Testis (tissue), 2 donors: Measurements from ENCODE around the gene CAPS2.

ENCODE experiments used
- CTCF ChIP-seq, 3 experiments: fragments of 450-650 bp in 2 of 3; fragments of 200-600 bp in 1 of 3; sonication (generic) in 1 of 3; IDR thresholded peaks; one replicate each; pipeline ENCODE4 v1.5.1; 2016 to 2019; ENCODE audit warnings: antibody characterized with exemption in 3 of 3, mild to moderate bottlenecking in 2 of 3, moderate library complexity in 1 of 3
- POLR2A ChIP-seq: fragments of 450-650 bp; IDR thresholded peaks from one replicate; pipeline ENCODE4 v1.6.1; 2017; ENCODE audit warnings: antibody characterized with exemption, mild to moderate bottlenecking, moderate library complexity

GRCh38 chr12:75227132-75227531, 103.0 kb downstream of the CAPS2 start:
- no peak for TF ChIP-seq CTCF (IDR thresholded peaks at IDR 0.05)
- no peak for TF ChIP-seq POLR2A
